ENCODE measurements around the gene G6PC3. TPM values are rescaled to one million over a fixed set of nuclear protein-coding genes. Genes with fewer than 3 reads are reported as not detected.
"Not testable (repeated sequence)": the region's sequence is repeated elsewhere in the genome, so short reads cannot be mapped to it uniquely, and the experiment has no call there.

The G6PC3 gene
- total RNA-seq, 1 experiment from 2014 or later: 99.6 TPM

GRCh38 chr17:44119798-44120197, 49.3 kb downstream of the G6PC3 start:
- CTCF ChIA-PET: no interaction called here
- Mint-ChIP-seq H3K9me3 (ENCODE audit: low read depth, unreplicated experiment) (no peaks in the 10 kb centered on the region), H3K36me3 (ENCODE audit: insufficient read depth, unreplicated experiment) (peaks cover 20% of the 10 kb centered on the region), H3K4me1 (ENCODE audit: low read depth, unreplicated experiment) (no peaks in the 10 kb centered on the region), H3K4me3 (ENCODE audit: low read depth, unreplicated experiment) (no peak overlapping the region), H3K27me3 (ENCODE audit: unreplicated experiment) (peaks cover 21% of the 10 kb centered on the region), H3K27ac (ENCODE audit: unreplicated experiment) (no peak overlapping the region)
- DNase-seq: no peak
- no peak for TF ChIP-seq CTCF (IDR thresholded peaks at IDR 0.05; ENCODE audit: unreplicated experiment)
- no TSS peak for BruUV-seq (replicated peaks)
- intact Hi-C loops (cut with micrococcal nuclease; ENCODE audit: unreplicated experiment): no loop called here

GRCh38 chr17:44120281-44120680, 49.7 kb downstream of the G6PC3 start:
- TSS peak; percentile 2 for BruUV-seq (replicated peaks)
- CTCF ChIA-PET: not testable (repeated sequence)

GRCh38 chr17:44120851-44121605, 50.5 kb downstream of the G6PC3 start:
- BruUV-seq (replicated peaks): no TSS peak
- CTCF ChIA-PET: interaction anchor here (0.5 kb wide), 1 partner anchor 10 kb away, joined by 5 read pairs; no protein-coding TSS in a partner anchor
- intact Hi-C loops (cut with micrococcal nuclease; ENCODE audit: unreplicated experiment): no loop called here
- H3K27me3 Mint-ChIP-seq (ENCODE audit: unreplicated experiment): peaks cover 21% of the 10 kb centered on the region
- no peaks in the 10 kb centered on the region for H3K9me3 Mint-ChIP-seq (ENCODE audit: low read depth, unreplicated experiment)
- peaks cover 20% of the 10 kb centered on the region for H3K36me3 Mint-ChIP-seq (ENCODE audit: insufficient read depth, unreplicated experiment)
- no peak for DNase-seq
- no peak overlapping the region for H3K27ac Mint-ChIP-seq (ENCODE audit: unreplicated experiment)
- H3K4me3 Mint-ChIP-seq (ENCODE audit: low read depth, unreplicated experiment): no peak overlapping the region
- no peaks in the 10 kb centered on the region for H3K4me1 Mint-ChIP-seq (ENCODE audit: low read depth, unreplicated experiment)
- TF ChIP-seq CTCF (IDR thresholded peaks at IDR 0.05; ENCODE audit: unreplicated experiment): no peak

More at GRCh38 chr17:44120281-44120680, 49.7 kb downstream of the G6PC3 start:
- H3K4me3 Mint-ChIP-seq (ENCODE audit: low read depth, unreplicated experiment); H3K9me3 Mint-ChIP-seq (ENCODE audit: low read depth, unreplicated experiment); H3K4me1 Mint-ChIP-seq (ENCODE audit: low read depth, unreplicated experiment); DNase-seq; intact Hi-C loops (cut with micrococcal nuclease; ENCODE audit: unreplicated experiment); H3K27ac Mint-ChIP-seq (ENCODE audit: unreplicated experiment): not testable (repeated sequence)
- peaks cover 21% of the 10 kb centered on the region for H3K27me3 Mint-ChIP-seq (ENCODE audit: unreplicated experiment)
- H3K36me3 Mint-ChIP-seq (ENCODE audit: insufficient read depth, unreplicated experiment): peaks cover 20% of the 10 kb centered on the region

- peak overlapping the region; percentile 71 for H3K27ac Mint-ChIP-seq (ENCODE audit: unreplicated experiment)
- peaks cover 20% of the 10 kb centered on the region for H3K36me3 Mint-ChIP-seq (ENCODE audit: insufficient read depth, unreplicated experiment)
- peaks cover 21% of the 10 kb centered on the region for H3K27me3 Mint-ChIP-seq (ENCODE audit: unreplicated experiment)
- no TSS peak for BruUV-seq (replicated peaks)
- peak overlapping the region; percentile 86 for H3K4me3 Mint-ChIP-seq (ENCODE audit: low read depth, unreplicated experiment)
- intact Hi-C loops (cut with micrococcal nuclease; ENCODE audit: unreplicated experiment): no loop called here
- CTCF ChIA-PET: interaction anchor here (0.9 to 1.6 kb wide), 3 partner anchors 22 to 56 kb away, joined by 4 to 8 read pairs (median 5); partner anchors contain the start of gene LSM12
- TF ChIP-seq CTCF (IDR thresholded peaks at IDR 0.05; ENCODE audit: unreplicated experiment): no peak
- H3K9me3 Mint-ChIP-seq (ENCODE audit: low read depth, unreplicated experiment): no peaks in the 10 kb centered on the region
- DNase-seq: no peak
- no peaks in the 10 kb centered on the region for H3K4me1 Mint-ChIP-seq (ENCODE audit: low read depth, unreplicated experiment)
Observed at GRCh38 chr17:44121997-44122815, 51.7 kb downstream of the G6PC3 start.

Data from Calu3 (cell line).